ENCODE data around the gene SAMD4B. TPM values are rescaled to one million over a fixed set of nuclear protein-coding genes. Genes with fewer than 3 reads are reported as not detected.

SAMD4B gene
- total and polyA plus RNA-seq, 10 of the 15 experiments (the other 5 are each of a cell fraction or from before 2014, with no cell fraction given) = 2.4 to 43.3 (median 23.9) TPM

GRCh38 chr19:39402346-39403300 is 60.4 kb downstream of the SAMD4B start (continued):
- no peak for TF ChIP-seq ZBTB4 (CRISPR knock-in tag; IDR thresholded peaks at IDR 0.05)
- no peak for TF ChIP-seq ASH2L (IDR thresholded peaks at IDR 0.05; ENCODE audit: borderline replicate concordance, low read depth)
- no peak for TF ChIP-seq ESRRA (IDR thresholded peaks at IDR 0.05; ENCODE audit: low read length)
- TF ChIP-seq HDAC6 (IDR thresholded peaks at IDR 0.05; ENCODE audit: unreplicated experiment) = no peak
- TF ChIP-seq BCL3 (IDR thresholded peaks at IDR 0.05; ENCODE audit: borderline replicate concordance, insufficient read depth, low read depth, low read length, poor library complexity, severe bottlenecking) = peak; percentile 63
- TF ChIP-seq NBN (IDR thresholded peaks at IDR 0.05) = no peak; the same call in 1 of the 2 replicates
- TF ChIP-seq POLR2A (IDR thresholded peaks at IDR 0.05; ENCODE audit: low read depth, low read length) = peak; percentile 75
- TF ChIP-seq PAX8 (IDR thresholded peaks at IDR 0.05) = peak; percentile 100
- TF ChIP-seq BCL11A (IDR thresholded peaks at IDR 0.05; ENCODE audit: low read depth, low read length) = no peak
- TF ChIP-seq RELB (IDR thresholded peaks at IDR 0.05; ENCODE audit: low read depth) = peak; percentile 40; the same call in 1 of the 2 replicates
- TF ChIP-seq CEBPZ (IDR thresholded peaks at IDR 0.05; ENCODE audit: low read depth, low read length) = no peak
- TF ChIP-seq NFYA (IDR thresholded peaks at IDR 0.05; ENCODE audit: borderline replicate concordance, low read depth, low read length) = no peak
- peak; percentile 89; the same call in 1 of the 2 replicates for TF ChIP-seq LARP7 (IDR thresholded peaks at IDR 0.05)
- TF ChIP-seq USF1 (IDR thresholded peaks at IDR 0.05; ENCODE audit: borderline replicate concordance, extremely low read length, insufficient read depth, low read depth, low read length) = peak; percentile 64
- no peak for TF ChIP-seq HSF1 (IDR thresholded peaks at IDR 0.05; ENCODE audit: low read depth, low read length)
- peak; percentile 84 for TF ChIP-seq SP1 (IDR thresholded peaks at IDR 0.05; ENCODE audit: low read depth, low read length)
- no peak for TF ChIP-seq SREBF1 (IDR thresholded peaks at IDR 0.05; ENCODE audit: low read length)
